HepG2 (cell line): ENCODE results near the gene KLF11. TPM values are rescaled to one million over a fixed set of nuclear protein-coding genes. Genes with fewer than 3 reads are reported as not detected.

Experiments used
- ATAC-seq: fragments of 200-7000 bp; cut with Tn5 transposase; 3 replicates; pipeline ENCODE4 v1.9.1; 2020; ENCODE audit warnings: mild to moderate bottlenecking, moderate library complexity
- BruUV-seq: library from RNA; stranded (reverse); fragments of 400-500 nt; replicated peaks from 2 replicates; lab custom pipeline; 2021; lab: Mats Ljungman, UMichigan
- CTCF ChIA-PET: fragments of 300-600 bp; formaldehyde crosslinking; extraction: SDS; loops from one replicate; lab custom pipeline; 2021; ENCODE audit warnings: low total read pairs, inconsistent platforms, low intra/inter-chr PET ratio; lab: Yijun Ruan, JAX
- POLR2A ChIA-PET: fragments of 350-600 bp; sonication (Branson Sonifier 250); formaldehyde crosslinking; loops from one replicate; lab custom pipeline; 2020; ENCODE audit warnings: antibody characterized with exemption, inconsistent platforms; lab: Yijun Ruan, JAX
- DNase-seq: peaks from one replicate; pipeline ENCODE4 v3.0.0-alpha.2; 2015; ENCODE audit warnings: low spot score
- FAIRE-seq: peaks from 3 replicates; lab custom pipeline; 2011; peaks lifted over from hg19 to GRCh38; lab: Jason Lieb, UNC
- H2AFZ ChIP-seq: one replicate; pipeline ENCODE4 v1.6.1; 2011; ENCODE audit warnings: low read length, inconsistent platforms
- H3K27ac ChIP-seq: fragments of 300-600 bp; 3 replicates; pipeline ENCODE4 v1.8.0; 2011; ENCODE audit warnings: mixed run types, mild to moderate bottlenecking, mixed read lengths, low read length, inconsistent platforms; ENCODE audit not compliant: insufficient read depth; ENCODE audit errors: extremely low read length
- H3K27me3 ChIP-seq, 2 experiments: fragments of 200-600 bp in 1 of 2; 2 replicates in 1 of 2; 3 replicates in 1 of 2; pipeline versions ENCODE4 v1.6.0 to v1.8.0; 2011; ENCODE audit warnings: low read length in 2 of 2, mild to moderate bottlenecking in 2 of 2, moderate library complexity in 2 of 2, inconsistent platforms in 1 of 2; ENCODE audit not compliant: insufficient read depth in 2 of 2, control insufficient read depth in 1 of 2
- H3K36me3 ChIP-seq, 2 experiments: fragments of 200-600 bp in 1 of 2; replicated peaks in 1 of 2; 2 replicates in 1 of 2; 3 replicates in 1 of 2; pipeline versions ENCODE4 v1.5.1 to v1.8.0; 2011; ENCODE audit warnings: low read length in 2 of 2, inconsistent platforms in 1 of 2; ENCODE audit not compliant: insufficient read depth in 2 of 2, control insufficient read depth in 1 of 2
- H3K4me1 ChIP-seq: 2 replicates; pipeline ENCODE4 v1.5.1; 2012; ENCODE audit warnings: low read length, inconsistent platforms; ENCODE audit not compliant: insufficient read depth
- H3K4me2 ChIP-seq: 2 replicates; pipeline ENCODE4 v1.6.0; 2011; ENCODE audit warnings: low read depth, low read length, inconsistent platforms
- H3K4me3 ChIP-seq, 3 experiments: fragments of 200-600 bp in 1 of 3; sonication (generic), shearing (Covaris generic) in 1 of 3; replicated peaks in 1 of 3; 2 replicates each; pipeline ENCODE4 v1.5.1; 2011 to 2016; ENCODE audit warnings: low read length in 3 of 3, inconsistent platforms in 2 of 3, low read depth in 2 of 3, mild to moderate bottlenecking in 2 of 3, control low read depth in 1 of 3, mixed read lengths in 1 of 3; ENCODE audit not compliant: insufficient read depth in 1 of 3
- H3K79me2 ChIP-seq: one replicate; pipeline ENCODE4 v1.6.1; 2011; ENCODE audit warnings: low read length, inconsistent platforms; ENCODE audit not compliant: insufficient read depth
- H3K9ac ChIP-seq: 2 replicates; pipeline ENCODE4 v1.6.0; 2011; ENCODE audit warnings: mild to moderate bottlenecking, low read depth, low read length, inconsistent platforms; ENCODE audit not compliant: insufficient read depth
- H3K9me3 ChIP-seq: 2 replicates; pipeline ENCODE4 v1.5.1; 2012; ENCODE audit warnings: mild to moderate bottlenecking, low read length
- H4K20me1 ChIP-seq: 2 replicates; pipeline ENCODE4 v1.6.0; 2011; ENCODE audit warnings: inconsistent platforms, mild to moderate bottlenecking, low read length, moderate library complexity; ENCODE audit not compliant: insufficient read depth
- EZH2 ChIP-seq: conservative IDR thresholded peaks from 2 replicates; pipeline ENCODE4 v1.6.1; 2012; ENCODE audit warnings: mild to moderate bottlenecking, low read depth, low read length, moderate library complexity
- KLF15 ChIP-seq: sonication (generic); formaldehyde crosslinking; IDR thresholded peaks from 2 replicates; pipeline ENCODE4 v1.8.1; 2023; ENCODE audit warnings: borderline replicate concordance, mild to moderate bottlenecking, inconsistent platforms, missing genetic modification reagents, mixed read lengths
- SP4 ChIP-seq: sonication (generic); formaldehyde crosslinking; IDR thresholded peaks from 2 replicates; pipeline ENCODE4 v1.8.1; 2023; ENCODE audit warnings: mild to moderate bottlenecking, missing genetic modification reagents
- ZNF512 ChIP-seq: sonication (generic); formaldehyde crosslinking; IDR thresholded peaks from 2 replicates; pipeline ENCODE4 v1.4.0; 2020; ENCODE audit warnings: mild to moderate bottlenecking, missing genetic modification reagents
- ZNF687 ChIP-seq: sonication (generic); formaldehyde crosslinking; IDR thresholded peaks from 2 replicates; pipeline ENCODE4 v1.5.1; 2020; ENCODE audit warnings: mild to moderate bottlenecking, missing genetic modification reagents, moderate library complexity
- ZNF777 ChIP-seq: sonication (generic); formaldehyde crosslinking; IDR thresholded peaks from 2 replicates; pipeline ENCODE4 v1.4.0; 2020; ENCODE audit warnings: missing genetic modification reagents
- ZUFSP ChIP-seq: sonication (generic); formaldehyde crosslinking; IDR thresholded peaks from 2 replicates; pipeline ENCODE4 v1.9.0; 2021; ENCODE audit warnings: missing genetic modification reagents, mild to moderate bottlenecking, borderline replicate concordance
- WGBS: methylation state at CpG from one replicate; pipeline ENCODE4 v1.1.6; 2017; ENCODE audit warnings: low lambda C conversion rate; 5-methylcytosine and 5-hydroxymethylcytosine counted together
- in situ Hi-C: cut with HindIII; loops from 2 replicates; pipeline ENCODE4 v1.10.0; 2017; ENCODE audit warnings: low pct_unique_long_range_greater_than_20kb; ENCODE audit not compliant: extremely low pct_ligation_motif_present
- intact Hi-C: fragments of 100-400 bp; cut with micrococcal nuclease; formaldehyde crosslinking; loops from one replicate; pipeline ENCODE4 v1.10.0; 2022; ENCODE audit not compliant: unreplicated experiment
- polyA plus RNA-seq, 8 experiments: library from polyadenylated mRNA; depleted of rRNA in 3 of 8; stranded (reverse) in 7 of 8; unstranded in 1 of 8; fragments of >200 nt; fragmentation: Illumina TruSeq in 4 of 8; extraction: Trizol in 4 of 8; gene quantifications; 2 replicates each; pipeline versions ENCODE4 v1.2.1 to v1.2.3, GENCODE V29; 2011 to 2016; ENCODE audit warnings: low read depth in 4 of 8, missing spikeins in 1 of 8, mixed read lengths in 1 of 8; ENCODE audit not compliant: insufficient read depth in 1 of 8
- total RNA-seq, 5 experiments: library from RNA; depleted of rRNA; stranded (reverse); fragments of >200 nt; fragmentation: Illumina TruSeq; extraction: Trizol; gene quantifications; 2 replicates each; pipeline ENCODE4 v1.2.3, GENCODE V29; 2016; ENCODE audit warnings: low read depth in 1 of 5

The KLF11 gene
- total and polyA plus RNA-seq, 2 of the 13 experiments (the other 11 are each of a cell fraction or from before 2014, with no cell fraction given), result 2.5 to 11.8 TPM

- no peak for FAIRE-seq
- ATAC-seq, result no peak
- DNase-seq, result no peak
- Histone ChIP-seq H3K9ac (no peak overlapping the region), H3K4me1 (peaks cover 17% of the 10 kb centered on the region), H3K79me2 (no peaks in the 10 kb centered on the region), H3K36me3 (no peaks in the 10 kb centered on the region), H2AFZ (no peak overlapping the region), H3K27me3 (peaks cover 7 to 72% of the 10 kb centered on the region in 2 experiments; a peak in 4 of 5 replicates), H4K20me1 (no peaks in the 10 kb centered on the region), H3K4me3 (peak overlapping the region in 1 of 3 experiments; percentile 72; a peak in 2 of 6 replicates), H3K27ac (no peak overlapping the region), H3K9me3 (no peaks in the 10 kb centered on the region), H3K4me2 (0 out of 2 replicates have a peak overlapping the region, but pooled peaks have one; percentile 3)
- POLR2A ChIA-PET, result no interaction called here
- intact Hi-C loops, result no loop called here
- no TSS peak for BruUV-seq
- CTCF ChIA-PET, result interaction anchor here (1.4 kb wide), 1 partner anchor 17 kb away, joined by 3 read pairs; no protein-coding TSS in a partner anchor
- TF ChIP-seq KLF15 (CRISPR knock-in tag) (0 out of 2 replicates have a peak, but pooled peaks have one; percentile 49), ZNF777 (CRISPR knock-in tag) (peak; percentile 26; the same call in 1 of the 2 replicates), EZH2 (peak; percentile 94), ZNF512 (CRISPR knock-in tag) (no peak), ZNF687 (CRISPR knock-in tag) (0 out of 2 replicates have a peak, but pooled peaks have one; percentile 11), ZUFSP (no peak), SP4 (0 out of 2 replicates have a peak, but pooled peaks have one; percentile 10)
- WGBS, result 65% methylated on average over 32 of the region's 45 CpGs
- in situ Hi-C loops, result no loop called here
Measured at GRCh38 chr2:10080536-10081304, 37.4 kb downstream of the KLF11 start.
